Neural cell (in vitro differentiated cells): Measurements from ENCODE around the gene VSIG4. TPM values are rescaled to one million over a fixed set of nuclear protein-coding genes. Genes with fewer than 3 reads are reported as not detected.

ENCODE experiments used
- H2AFZ ChIP-seq: fragments of 200-600, 300-800 bp; sonication (generic), shearing (Covaris generic); 2 replicates; pipeline ENCODE4 v1.6.0; 2014; ENCODE audit warnings: low read depth, mild to moderate bottlenecking, antibody characterized with exemption, low read length, moderate library complexity
- H3F3A ChIP-seq: fragments of 200-600 bp; shearing (Covaris generic); 2 replicates; pipeline ENCODE4 v1.6.1; 2016; ENCODE audit warnings: mild to moderate bottlenecking, moderate library complexity, mixed read lengths, antibody characterized with exemption, low read length; ENCODE audit not compliant: insufficient read depth, poor library complexity, severe bottlenecking
- H3K27ac ChIP-seq: fragments of 200-600, 300-800 bp; sonication (generic), shearing (Covaris generic); 2 replicates; pipeline ENCODE4 v1.5.1; 2014; ENCODE audit warnings: mild to moderate bottlenecking, low read length, moderate library complexity
- H3K27me3 ChIP-seq: fragments of 300-800, 200-600 bp; sonication (generic), shearing (Covaris generic); 2 replicates; pipeline ENCODE4 v1.6.0; 2014; ENCODE audit warnings: mild to moderate bottlenecking, low read depth, low read length, moderate library complexity; ENCODE audit not compliant: insufficient read depth
- H3K36me3 ChIP-seq: fragments of 300-800, 200-600 bp; sonication (generic), shearing (Covaris generic); 2 replicates; pipeline ENCODE4 v1.5.1; 2014; ENCODE audit warnings: mild to moderate bottlenecking, antibody characterized with exemption, low read length, moderate library complexity; ENCODE audit not compliant: insufficient read depth
- H3K4me2 ChIP-seq: fragments of 300-800, 200-600 bp; sonication (generic), shearing (Covaris generic); 2 replicates; pipeline ENCODE4 v1.6.0; 2014; ENCODE audit warnings: mild to moderate bottlenecking, low read length
- H3K4me3 ChIP-seq: fragments of 300-800, 200-600 bp; sonication (generic), shearing (Covaris generic); 2 replicates; pipeline ENCODE4 v1.5.1; 2014; ENCODE audit warnings: mild to moderate bottlenecking, low read length, moderate library complexity
- H3K79me2 ChIP-seq: fragments of 200-600 bp; shearing (Covaris generic); replicated peaks from 2 replicates; pipeline ENCODE4 v1.6.0; 2014; ENCODE audit warnings: mild to moderate bottlenecking, low read length, moderate library complexity; ENCODE audit not compliant: insufficient read depth
- H3K9ac ChIP-seq: fragments of 300-800, 200-600 bp; sonication (generic), shearing (Covaris generic); 2 replicates; pipeline ENCODE4 v1.6.1; 2016; ENCODE audit warnings: mild to moderate bottlenecking, low read length, mixed read lengths
- H3K9me2 ChIP-seq: fragments of 200-600 bp; shearing (Covaris generic); 2 replicates; pipeline ENCODE4 v1.6.1; 2016; ENCODE audit warnings: mild to moderate bottlenecking, low read length, mixed read lengths; ENCODE audit not compliant: insufficient read depth
- H3K9me3 ChIP-seq: fragments of 200-600, 300-800 bp; sonication (generic), shearing (Covaris generic); 2 replicates; pipeline ENCODE4 v1.6.1; 2016; ENCODE audit warnings: mild to moderate bottlenecking, mixed run types, low read length, moderate library complexity, mixed read lengths
- H4K20me1 ChIP-seq: fragments of 200-600 bp; shearing (Covaris generic); 2 replicates; pipeline ENCODE4 v1.6.1; 2016; ENCODE audit warnings: mild to moderate bottlenecking, mixed run types; ENCODE audit not compliant: insufficient read depth
- EP300 ChIP-seq: fragments of 450-650 bp; conservative IDR thresholded peaks from 2 replicates; pipeline ENCODE4 v1.6.1; 2014; ENCODE audit warnings: antibody characterized with exemption, mild to moderate bottlenecking, moderate library complexity; ENCODE audit not compliant: poor library complexity, severe bottlenecking
- EZH2 ChIP-seq: fragments of 200-600, 300-800 bp; shearing (Covaris generic), sonication (generic); IDR thresholded peaks from 2 replicates; pipeline ENCODE4 v1.6.1; 2014; ENCODE audit warnings: antibody characterized with exemption, low read length, borderline replicate concordance, mild to moderate bottlenecking; ENCODE audit not compliant: insufficient read depth, poor library complexity, severe bottlenecking
- MXI1 ChIP-seq: fragments of 450-650 bp; conservative IDR thresholded peaks from 2 replicates; pipeline ENCODE4 v1.6.1; 2014; ENCODE audit warnings: antibody characterized with exemption, mild to moderate bottlenecking; ENCODE audit not compliant: poor library complexity, severe bottlenecking
- POLR2AphosphoS5 ChIP-seq: IDR thresholded peaks from 2 replicates; pipeline ENCODE4 v1.6.1; 2012
- RAD21 ChIP-seq: fragments of 450-650 bp; conservative IDR thresholded peaks from 2 replicates; pipeline ENCODE4 v1.6.1; 2014; ENCODE audit warnings: antibody characterized with exemption, mild to moderate bottlenecking, moderate library complexity
- SMC3 ChIP-seq: fragments of 450-650 bp; conservative IDR thresholded peaks from 2 replicates; pipeline ENCODE4 v1.6.1; 2014; ENCODE audit warnings: antibody characterized with exemption, mild to moderate bottlenecking, moderate library complexity; ENCODE audit not compliant: poor library complexity
- TAF1 ChIP-seq: IDR thresholded peaks from 2 replicates; pipeline ENCODE4 v1.6.1; 2012; ENCODE audit warnings: low read depth
- polyA plus RNA-seq: library from polyadenylated mRNA; depleted of rRNA; stranded (reverse); fragments of >200 nt; gene quantifications from 2 replicates; pipeline ENCODE4 v1.2.3, GENCODE V29; 2014
- TF ChIP-seq, protein P1 (sequence below): IDR thresholded peaks from 2 replicates; pipeline ENCODE4 v1.6.1; 2012; ENCODE audit warnings: borderline replicate concordance
- TF ChIP-seq, protein P2 (sequence below): fragments of 450-650 bp; IDR thresholded peaks from 2 replicates; pipeline ENCODE4 v1.5.1; 2014; ENCODE audit warnings: antibody characterized with exemption, mild to moderate bottlenecking, moderate library complexity; ENCODE audit not compliant: poor library complexity, severe bottlenecking

Gene VSIG4
- polyA plus RNA-seq, 1 donor from 2014 or later, result not detected

DNA sequence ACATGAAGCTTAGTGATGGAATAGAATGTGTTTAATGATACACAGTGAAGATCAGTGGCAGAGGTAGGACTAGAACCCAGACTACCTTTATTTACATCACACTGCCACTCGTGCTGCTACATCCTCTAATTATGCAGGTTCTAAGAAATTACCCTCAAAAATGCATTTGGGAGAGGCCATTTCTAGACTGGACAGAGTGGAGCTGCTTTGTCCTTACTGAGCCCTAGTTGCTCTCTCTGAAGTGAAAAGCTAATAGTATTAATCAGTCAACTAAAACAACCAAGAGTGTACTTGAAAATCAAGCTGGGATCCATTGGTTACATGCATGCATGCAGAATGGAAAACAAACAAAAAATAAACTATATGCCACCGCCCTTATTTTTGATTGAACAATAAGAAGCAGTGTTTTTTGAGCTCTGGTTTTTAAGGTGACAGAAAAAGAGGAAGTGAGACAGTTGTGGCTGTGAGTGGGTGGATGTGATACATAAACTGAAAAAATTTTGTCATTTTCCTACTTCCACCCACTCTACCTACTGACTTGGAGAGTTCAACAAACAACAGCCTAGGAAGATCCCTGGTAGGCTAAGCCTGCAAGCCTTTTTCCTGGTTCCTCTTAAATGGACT, 6.8 kb upstream of the VSIG4 start:
- no peaks in the 10 kb centered on the region for H3K79me2 ChIP-seq
- no peak overlapping the region for H3K9ac ChIP-seq
- no peak overlapping the region for H2AFZ ChIP-seq
- no peak overlapping the region for H3K4me2 ChIP-seq
- H4K20me1 ChIP-seq, result no peaks in the 10 kb centered on the region
- no peak overlapping the region for H3K27ac ChIP-seq
- no peaks in the 10 kb centered on the region for H3F3A ChIP-seq
- no peaks in the 10 kb centered on the region for H3K27me3 ChIP-seq
- H3K9me3 ChIP-seq, result no peaks in the 10 kb centered on the region
- TF ChIP-seq, protein P1, sequence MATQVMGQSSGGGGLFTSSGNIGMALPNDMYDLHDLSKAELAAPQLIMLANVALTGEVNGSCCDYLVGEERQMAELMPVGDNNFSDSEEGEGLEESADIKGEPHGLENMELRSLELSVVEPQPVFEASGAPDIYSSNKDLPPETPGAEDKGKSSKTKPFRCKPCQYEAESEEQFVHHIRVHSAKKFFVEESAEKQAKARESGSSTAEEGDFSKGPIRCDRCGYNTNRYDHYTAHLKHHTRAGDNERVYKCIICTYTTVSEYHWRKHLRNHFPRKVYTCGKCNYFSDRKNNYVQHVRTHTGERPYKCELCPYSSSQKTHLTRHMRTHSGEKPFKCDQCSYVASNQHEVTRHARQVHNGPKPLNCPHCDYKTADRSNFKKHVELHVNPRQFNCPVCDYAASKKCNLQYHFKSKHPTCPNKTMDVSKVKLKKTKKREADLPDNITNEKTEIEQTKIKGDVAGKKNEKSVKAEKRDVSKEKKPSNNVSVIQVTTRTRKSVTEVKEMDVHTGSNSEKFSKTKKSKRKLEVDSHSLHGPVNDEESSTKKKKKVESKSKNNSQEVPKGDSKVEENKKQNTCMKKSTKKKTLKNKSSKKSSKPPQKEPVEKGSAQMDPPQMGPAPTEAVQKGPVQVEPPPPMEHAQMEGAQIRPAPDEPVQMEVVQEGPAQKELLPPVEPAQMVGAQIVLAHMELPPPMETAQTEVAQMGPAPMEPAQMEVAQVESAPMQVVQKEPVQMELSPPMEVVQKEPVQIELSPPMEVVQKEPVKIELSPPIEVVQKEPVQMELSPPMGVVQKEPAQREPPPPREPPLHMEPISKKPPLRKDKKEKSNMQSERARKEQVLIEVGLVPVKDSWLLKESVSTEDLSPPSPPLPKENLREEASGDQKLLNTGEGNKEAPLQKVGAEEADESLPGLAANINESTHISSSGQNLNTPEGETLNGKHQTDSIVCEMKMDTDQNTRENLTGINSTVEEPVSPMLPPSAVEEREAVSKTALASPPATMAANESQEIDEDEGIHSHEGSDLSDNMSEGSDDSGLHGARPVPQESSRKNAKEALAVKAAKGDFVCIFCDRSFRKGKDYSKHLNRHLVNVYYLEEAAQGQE, result no peak
- TF ChIP-seq RAD21, result no peak
- no peak for TF ChIP-seq POLR2AphosphoS5
- TF ChIP-seq SMC3, result no peak
- TF ChIP-seq EP300, result no peak
- no peak for TF ChIP-seq MXI1
- no peak for TF ChIP-seq EZH2
- TF ChIP-seq TAF1, result no peak
- TF ChIP-seq, protein P2, sequence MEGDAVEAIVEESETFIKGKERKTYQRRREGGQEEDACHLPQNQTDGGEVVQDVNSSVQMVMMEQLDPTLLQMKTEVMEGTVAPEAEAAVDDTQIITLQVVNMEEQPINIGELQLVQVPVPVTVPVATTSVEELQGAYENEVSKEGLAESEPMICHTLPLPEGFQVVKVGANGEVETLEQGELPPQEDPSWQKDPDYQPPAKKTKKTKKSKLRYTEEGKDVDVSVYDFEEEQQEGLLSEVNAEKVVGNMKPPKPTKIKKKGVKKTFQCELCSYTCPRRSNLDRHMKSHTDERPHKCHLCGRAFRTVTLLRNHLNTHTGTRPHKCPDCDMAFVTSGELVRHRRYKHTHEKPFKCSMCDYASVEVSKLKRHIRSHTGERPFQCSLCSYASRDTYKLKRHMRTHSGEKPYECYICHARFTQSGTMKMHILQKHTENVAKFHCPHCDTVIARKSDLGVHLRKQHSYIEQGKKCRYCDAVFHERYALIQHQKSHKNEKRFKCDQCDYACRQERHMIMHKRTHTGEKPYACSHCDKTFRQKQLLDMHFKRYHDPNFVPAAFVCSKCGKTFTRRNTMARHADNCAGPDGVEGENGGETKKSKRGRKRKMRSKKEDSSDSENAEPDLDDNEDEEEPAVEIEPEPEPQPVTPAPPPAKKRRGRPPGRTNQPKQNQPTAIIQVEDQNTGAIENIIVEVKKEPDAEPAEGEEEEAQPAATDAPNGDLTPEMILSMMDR, result no peak
- H3K9me2 ChIP-seq, result no peaks in the 10 kb centered on the region
- H3K36me3 ChIP-seq, result no peaks in the 10 kb centered on the region
- H3K4me3 ChIP-seq, result no peak overlapping the region

DNA sequence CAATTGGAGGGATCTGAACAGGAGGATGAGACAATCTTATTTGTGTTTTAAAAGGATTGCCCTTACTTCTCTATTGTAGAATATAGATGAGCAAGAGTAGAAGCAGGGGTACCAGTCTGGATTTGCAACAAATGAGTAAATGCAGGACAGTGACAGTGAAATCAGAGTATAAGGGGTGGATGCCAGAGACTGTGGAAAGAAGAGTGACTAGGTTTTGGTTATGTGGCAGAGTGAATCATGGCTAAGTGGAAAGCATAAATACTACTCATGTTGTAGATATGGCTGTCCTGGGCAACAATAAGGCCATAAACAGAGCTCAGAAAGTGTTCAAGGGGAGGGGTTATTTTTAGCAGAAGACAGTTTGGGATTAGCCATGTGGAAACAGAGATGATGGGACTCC, 6.0 kb upstream of the VSIG4 start:
- H3K4me2 ChIP-seq, result no peak overlapping the region
- TF ChIP-seq POLR2AphosphoS5, result no peak
- no peak for TF ChIP-seq EP300
- no peak for TF ChIP-seq MXI1
- TF ChIP-seq RAD21, result no peak
- H3K36me3 ChIP-seq, result no peaks in the 10 kb centered on the region
- H3K27ac ChIP-seq, result no peak overlapping the region
- H3K4me3 ChIP-seq, result no peak overlapping the region
- no peaks in the 10 kb centered on the region for H3F3A ChIP-seq
- H3K9me3 ChIP-seq, result no peaks in the 10 kb centered on the region
- no peaks in the 10 kb centered on the region for H3K27me3 ChIP-seq
- H4K20me1 ChIP-seq, result no peaks in the 10 kb centered on the region
- H3K9me2 ChIP-seq, result no peaks in the 10 kb centered on the region
- no peaks in the 10 kb centered on the region for H3K79me2 ChIP-seq
- H2AFZ ChIP-seq, result no peak overlapping the region
- H3K9ac ChIP-seq, result no peak overlapping the region

DNA sequence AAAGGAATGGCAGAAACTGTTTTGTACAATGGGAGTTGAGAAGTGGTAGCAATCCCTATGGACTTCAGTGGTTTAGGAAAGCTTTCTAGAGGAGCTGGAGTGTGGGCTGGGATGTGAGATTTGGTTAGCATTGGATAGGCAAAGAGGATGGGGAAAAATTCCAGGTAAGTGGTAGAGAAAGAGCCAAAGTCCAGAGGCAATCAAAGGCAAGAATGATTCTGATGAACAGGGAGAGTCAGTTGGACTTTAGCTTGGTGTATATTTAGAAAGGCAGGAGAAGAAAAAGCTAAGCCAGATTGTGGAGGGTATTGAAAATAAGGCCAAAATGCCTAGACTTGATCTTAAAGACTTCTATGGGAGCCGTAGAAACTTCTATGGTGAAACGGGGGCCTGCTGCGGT, 3.7 kb upstream of the VSIG4 start:
- Histone ChIP-seq H4K20me1 (no peaks in the 10 kb centered on the region), H3K4me3 (no peak overlapping the region), H3K79me2 (no peaks in the 10 kb centered on the region), H3K9me3 (no peaks in the 10 kb centered on the region), H3K4me2 (no peak overlapping the region), H3K27me3 (no peaks in the 10 kb centered on the region), H3K9ac (no peak overlapping the region), H3F3A (no peaks in the 10 kb centered on the region), H2AFZ (no peak overlapping the region), H3K36me3 (no peaks in the 10 kb centered on the region), H3K9me2 (no peaks in the 10 kb centered on the region), H3K27ac (no peak overlapping the region)
- TF ChIP-seq RAD21 (no peak), EZH2 (no peak), EP300 (no peak), POLR2AphosphoS5 (no peak), SMC3 (no peak)
- TF ChIP-seq, protein P1, result no peak
